K562 (cell line): ENCODE data around the gene TMEM176B. TPM values are rescaled to one million over a fixed set of nuclear protein-coding genes. Genes with fewer than 3 reads are reported as not detected.

Source experiments
- CXXC5 ChIP-seq: fragments of 250-450 bp; sonication (Bioruptor Pico); IDR thresholded peaks from 2 replicates; pipeline ENCODE4 v1.8.0; 2022; ENCODE audit warnings: inconsistent platforms, mild to moderate bottlenecking, moderate library complexity
- EGR1 ChIP-seq: fragments of 450-650 bp; conservative IDR thresholded peaks from 2 replicates; pipeline ENCODE4 v1.6.1; 2017; ENCODE audit warnings: mild to moderate bottlenecking
- EWSR1 ChIP-seq: fragments of 450-650 bp; IDR thresholded peaks from 2 replicates; pipeline ENCODE4 v1.6.1; 2018; ENCODE audit warnings: borderline replicate concordance, mild to moderate bottlenecking, low read depth, moderate library complexity; ENCODE audit not compliant: partially characterized antibody
- HDGF ChIP-seq: fragments of 450-650 bp; IDR thresholded peaks from 2 replicates; pipeline ENCODE4 v1.6.1; 2016
- NFIX ChIP-seq: fragments of 250-450 bp; sonication (Bioruptor Pico); IDR thresholded peaks from 2 replicates; pipeline ENCODE4 v1.4.0; 2020; ENCODE audit warnings: low read depth, mild to moderate bottlenecking, moderate library complexity
- PHB2 ChIP-seq: fragments of 450-650 bp; IDR thresholded peaks from 2 replicates; pipeline ENCODE4 v1.6.1; 2017; ENCODE audit warnings: low read depth
- RFX5 ChIP-seq: IDR thresholded peaks from 2 replicates; pipeline ENCODE4 v1.6.1; 2011; ENCODE audit warnings: low read depth, mild to moderate bottlenecking, improper control_type of control experiment, low read length
- SMAD2 ChIP-seq: fragments of 150-350 bp; IDR thresholded peaks from 2 replicates; pipeline ENCODE4 v1.6.1; 2014; ENCODE audit warnings: low read depth, mild to moderate bottlenecking, low read length
- SRSF3 ChIP-seq: fragments of 200-400 bp; formaldehyde crosslinking; IDR thresholded peaks from 2 replicates; pipeline ENCODE4 v1.6.1; 2016; ENCODE audit warnings: mild to moderate bottlenecking, low read length, moderate library complexity; ENCODE audit not compliant: insufficient read depth
- TFAM ChIP-seq: fragments of 250-450 bp; sonication (Bioruptor Pico); conservative IDR thresholded peaks from 2 replicates; pipeline ENCODE4 v1.5.0; 2021; ENCODE audit warnings: mild to moderate bottlenecking, moderate library complexity
- ZNF830 ChIP-seq: fragments of 250-450 bp; sonication (Bioruptor Pico); IDR thresholded peaks from 2 replicates; pipeline ENCODE4 v1.5.0; 2021; ENCODE audit warnings: mild to moderate bottlenecking
- polyA plus RNA-seq, 8 experiments: library from polyadenylated mRNA; depleted of rRNA in 4 of 8; stranded (reverse) in 5 of 8; unstranded in 3 of 8; fragments of >200 nt; fragmentation: Nextera tagmentation in 2 of 8; fragmentation: Illumina TruSeq in 1 of 8; extraction: Ambion mirVana in 2 of 8; extraction: Trizol in 1 of 8; gene quantifications; 2 replicates each; pipeline versions ENCODE4 v1.2.1 to v1.2.3, GENCODE V29; 2011 to 2014; ENCODE audit warnings: inconsistent platforms in 1 of 8, missing spikeins in 1 of 8
- total RNA-seq, 7 experiments: library from RNA; depleted of rRNA in 6 of 7; stranded (reverse); fragments of >200 nt in 6 of 7; fragmentation: Illumina TruSeq in 2 of 7; extraction: Trizol in 2 of 7; gene quantifications; 2 replicates each; pipeline versions ENCODE4 v1.2.1 to v1.2.3, GENCODE V29; 2011 to 2021; ENCODE audit warnings: low replicate concordance in 1 of 7
- TF ChIP-seq, protein P1 (sequence below): fragments of 450-650 bp; IDR thresholded peaks from 2 replicates; pipeline ENCODE4 v1.6.1; 2014; ENCODE audit warnings: low read depth, mild to moderate bottlenecking, moderate library complexity, borderline replicate concordance
- TF ChIP-seq, protein P2 (sequence below): IDR thresholded peaks from 2 replicates; pipeline ENCODE4 v1.6.1; 2011; ENCODE audit not compliant: insufficient read length; ENCODE audit errors: extremely low read depth
- TF ChIP-seq, protein P3 (sequence below): IDR thresholded peaks from 3 replicates; pipeline ENCODE4 v1.6.1; 2011; ENCODE audit warnings: borderline replicate concordance, mild to moderate bottlenecking; ENCODE audit not compliant: insufficient read length, insufficient read depth
- TF ChIP-seq, protein P4 (sequence below): fragments of 250-450 bp; sonication (Bioruptor Pico); IDR thresholded peaks from 2 replicates; pipeline ENCODE4 v1.8.0; 2021; ENCODE audit warnings: moderate library complexity, mild to moderate bottlenecking, inconsistent platforms

TMEM176B gene
- total and polyA plus RNA-seq, 9 of the 15 experiments (the other 6 are each of a cell fraction or from before 2014, with no cell fraction given) = 0.19 to 0.60 TPM; not detected in 7

DNA sequence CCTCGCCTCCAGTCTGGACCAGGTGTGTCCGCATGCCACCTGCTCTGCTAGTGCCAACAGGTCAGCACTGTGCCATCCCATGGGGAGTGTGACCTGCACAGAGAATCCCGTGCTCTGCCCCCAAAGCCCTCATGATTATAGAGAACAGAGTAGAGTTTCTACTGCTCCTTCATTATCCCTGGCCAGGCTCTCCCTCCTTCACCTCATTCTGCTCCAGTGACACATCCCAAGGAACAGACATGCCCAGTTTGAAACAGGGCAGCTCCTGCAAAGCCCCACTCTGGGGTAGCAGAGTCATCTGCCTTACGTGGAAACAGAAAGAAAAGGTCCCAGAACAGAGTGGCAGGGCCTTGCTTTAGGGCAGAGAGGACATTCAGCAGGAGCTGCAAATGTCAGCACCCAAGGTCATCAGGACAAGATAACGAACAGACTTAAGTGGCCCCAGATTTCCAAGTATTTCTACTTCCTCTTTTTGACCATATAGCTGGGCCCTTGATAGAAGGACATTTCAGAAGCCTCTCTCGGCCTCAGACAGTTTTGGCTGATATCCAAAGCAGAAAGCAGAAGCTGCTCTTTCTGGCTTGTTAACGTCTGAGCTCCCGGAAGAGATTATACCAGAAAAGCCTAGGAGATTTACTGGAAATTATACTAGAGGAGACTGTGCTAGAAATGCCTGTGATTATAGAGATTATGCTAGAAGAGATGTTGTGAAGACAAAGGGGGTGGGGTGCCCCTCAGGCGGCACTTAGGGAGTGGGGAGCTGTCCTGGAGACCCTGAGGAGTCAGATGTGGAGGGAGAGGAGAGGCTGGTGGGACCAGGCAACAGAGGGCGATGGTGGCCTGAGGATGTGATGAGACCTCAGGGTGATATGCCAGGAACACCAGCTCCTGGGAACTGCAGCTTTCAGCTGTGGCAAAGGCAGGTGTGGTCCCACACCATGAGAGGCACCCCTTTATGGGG lies 12.6 kb downstream of the TMEM176B start (continued):
- TF ChIP-seq, protein P1, sequence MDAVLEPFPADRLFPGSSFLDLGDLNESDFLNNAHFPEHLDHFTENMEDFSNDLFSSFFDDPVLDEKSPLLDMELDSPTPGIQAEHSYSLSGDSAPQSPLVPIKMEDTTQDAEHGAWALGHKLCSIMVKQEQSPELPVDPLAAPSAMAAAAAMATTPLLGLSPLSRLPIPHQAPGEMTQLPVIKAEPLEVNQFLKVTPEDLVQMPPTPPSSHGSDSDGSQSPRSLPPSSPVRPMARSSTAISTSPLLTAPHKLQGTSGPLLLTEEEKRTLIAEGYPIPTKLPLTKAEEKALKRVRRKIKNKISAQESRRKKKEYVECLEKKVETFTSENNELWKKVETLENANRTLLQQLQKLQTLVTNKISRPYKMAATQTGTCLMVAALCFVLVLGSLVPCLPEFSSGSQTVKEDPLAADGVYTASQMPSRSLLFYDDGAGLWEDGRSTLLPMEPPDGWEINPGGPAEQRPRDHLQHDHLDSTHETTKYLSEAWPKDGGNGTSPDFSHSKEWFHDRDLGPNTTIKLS = no peak; the same call in 1 of the 2 replicates
- TF ChIP-seq EGR1 (no peak), EWSR1 (no peak), PHB2 (no peak), NFIX (peak; percentile 28; the same call in 1 of the 2 replicates), HDGF (no peak), ZNF830 (CRISPR knock-in tag) (no peak), CXXC5 (CRISPR knock-in tag) (peak; percentile 74), SMAD2 (no peak), TFAM (no peak), RFX5 (no peak), SRSF3 (no peak)
- TF ChIP-seq, protein P2, sequence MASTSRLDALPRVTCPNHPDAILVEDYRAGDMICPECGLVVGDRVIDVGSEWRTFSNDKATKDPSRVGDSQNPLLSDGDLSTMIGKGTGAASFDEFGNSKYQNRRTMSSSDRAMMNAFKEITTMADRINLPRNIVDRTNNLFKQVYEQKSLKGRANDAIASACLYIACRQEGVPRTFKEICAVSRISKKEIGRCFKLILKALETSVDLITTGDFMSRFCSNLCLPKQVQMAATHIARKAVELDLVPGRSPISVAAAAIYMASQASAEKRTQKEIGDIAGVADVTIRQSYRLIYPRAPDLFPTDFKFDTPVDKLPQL = no peak
- TF ChIP-seq, protein P3, sequence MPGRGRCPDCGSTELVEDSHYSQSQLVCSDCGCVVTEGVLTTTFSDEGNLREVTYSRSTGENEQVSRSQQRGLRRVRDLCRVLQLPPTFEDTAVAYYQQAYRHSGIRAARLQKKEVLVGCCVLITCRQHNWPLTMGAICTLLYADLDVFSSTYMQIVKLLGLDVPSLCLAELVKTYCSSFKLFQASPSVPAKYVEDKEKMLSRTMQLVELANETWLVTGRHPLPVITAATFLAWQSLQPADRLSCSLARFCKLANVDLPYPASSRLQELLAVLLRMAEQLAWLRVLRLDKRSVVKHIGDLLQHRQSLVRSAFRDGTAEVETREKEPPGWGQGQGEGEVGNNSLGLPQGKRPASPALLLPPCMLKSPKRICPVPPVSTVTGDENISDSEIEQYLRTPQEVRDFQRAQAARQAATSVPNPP = no peak
- TF ChIP-seq, protein P4, sequence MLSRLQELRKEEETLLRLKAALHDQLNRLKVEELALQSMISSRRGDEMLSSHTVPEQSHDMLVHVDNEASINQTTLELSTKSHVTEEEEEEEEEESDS (CRISPR knock-in tag) = no peak
